ENCODE measurements around the gene LDHD. TPM values are rescaled to one million over a fixed set of nuclear protein-coding genes. Genes with fewer than 3 reads are reported as not detected.
A peak's percentile ranks its signal among the peaks of the same experiment; 100 is the strongest.

Gene LDHD
- total and polyA plus RNA-seq, 2 donors from 2014 or later = 14.7 to 73.3 TPM

GRCh38 chr16:75099738-75100602 lies 16.6 kb downstream of the LDHD start:
- Histone ChIP-seq H3K9ac (ENCODE audit: low read length in 3 of 3) (no peak overlapping the region), H3K9me3 (ENCODE audit: control insufficient read depth in 2 of 3, insufficient read depth in 1 of 3, low read length in 3 of 3) (no peaks in the 10 kb centered on the region), H3K4me3 (ENCODE audit: low read length in 3 of 3) (no peak overlapping the region), H3K4me1 (ENCODE audit: control insufficient read depth in 2 of 3, insufficient read depth in 2 of 3, low read depth in 1 of 3, low read length in 3 of 3) (peaks cover 0 to 22% (median 11%) of the 10 kb centered on the region in 3 donors), H3K27ac (ENCODE audit: low read depth in 2 of 2, low read length in 2 of 2) (peak overlapping the region in 1 of 2 donors; percentile 61), H3K27me3 (ENCODE audit: control insufficient read depth, insufficient read depth, low read length) (no peaks in the 10 kb centered on the region), H3K36me3 (ENCODE audit: control insufficient read depth in 2 of 3, insufficient read depth in 3 of 3, low read length in 3 of 3) (peaks cover 0 to 2% (median 0%) of the 10 kb centered on the region in 3 donors)
- no peak for TF ChIP-seq CTCF (IDR thresholded peaks at IDR 0.05; ENCODE audit: borderline replicate concordance, extremely low read depth, insufficient read depth)
- DNase-seq = peak in 2 of 5 donors; percentile 61 to 76
- intact Hi-C loops (cut with DNase I) = no loop called here
- FAIRE-seq = no peak

GRCh38 chr16:75099075-75099667 lies 17.4 kb downstream of the LDHD start:
- no peak overlapping the region for H3K4me3 ChIP-seq (ENCODE audit: low read length in 3 of 3)
- no peak overlapping the region for H3K9ac ChIP-seq (ENCODE audit: low read length in 3 of 3)
- no peaks in the 10 kb centered on the region for H3K9me3 ChIP-seq (ENCODE audit: control insufficient read depth in 2 of 3, insufficient read depth in 1 of 3, low read length in 3 of 3)
- peaks cover 0 to 21% (median 13%) of the 10 kb centered on the region in 3 donors for H3K4me1 ChIP-seq (ENCODE audit: control insufficient read depth in 2 of 3, insufficient read depth in 2 of 3, low read depth in 1 of 3, low read length in 3 of 3)
- no peak for FAIRE-seq
- no peaks in the 10 kb centered on the region for H3K27me3 ChIP-seq (ENCODE audit: control insufficient read depth, insufficient read depth, low read length)
- DNase-seq = peak in 1 of 5 donors; percentile 52
- intact Hi-C loops (cut with DNase I) = no loop called here
- H3K27ac ChIP-seq (ENCODE audit: low read depth in 2 of 2, low read length in 2 of 2) = peak overlapping the region in 1 of 2 donors; percentile 61
- H3K36me3 ChIP-seq (ENCODE audit: control insufficient read depth in 2 of 3, insufficient read depth in 3 of 3, low read length in 3 of 3) = peaks cover 0 to 4% (median 0%) of the 10 kb centered on the region in 3 donors
- TF ChIP-seq CTCF (IDR thresholded peaks at IDR 0.05; ENCODE audit: borderline replicate concordance, extremely low read depth, insufficient read depth) = no peak

- FAIRE-seq = no peak
- Histone ChIP-seq H3K36me3 (ENCODE audit: control insufficient read depth in 2 of 3, insufficient read depth in 3 of 3, low read length in 3 of 3) (peaks cover 0 to 4% (median 0%) of the 10 kb centered on the region in 3 donors), H3K4me1 (ENCODE audit: control insufficient read depth in 2 of 3, insufficient read depth in 2 of 3, low read depth in 1 of 3, low read length in 3 of 3) (peaks cover 0 to 22% (median 21%) of the 10 kb centered on the region in 3 donors), H3K27me3 (ENCODE audit: control insufficient read depth, insufficient read depth, low read length) (no peaks in the 10 kb centered on the region), H3K27ac (ENCODE audit: low read depth in 2 of 2, low read length in 2 of 2) (peak overlapping the region; percentile 20 to 34), H3K9ac (ENCODE audit: low read length in 3 of 3) (peak overlapping the region in 1 of 3 donors; percentile 12), H3K9me3 (ENCODE audit: control insufficient read depth in 2 of 3, insufficient read depth in 1 of 3, low read length in 3 of 3) (no peaks in the 10 kb centered on the region), H3K4me3 (ENCODE audit: low read length in 3 of 3) (no peak overlapping the region)
- intact Hi-C loops (cut with DNase I) = no loop called here
- TF ChIP-seq CTCF (IDR thresholded peaks at IDR 0.05; ENCODE audit: borderline replicate concordance, extremely low read depth, insufficient read depth) = no peak
- DNase-seq = peak in 1 of 5 donors; percentile 59
Measured at GRCh38 chr16:75097941-75098901, 18.4 kb downstream of the LDHD start.
